ENCODE data around the gene MTAP.

- TF ChIP-seq CTCF (IDR thresholded peaks at IDR 0.05; ENCODE audit: insufficient read depth, low read length, poor library complexity, severe bottlenecking) (no peak), EZH2phosphoT487 (conservative IDR thresholded peaks at IDR 0.05; ENCODE audit: low read length) (no peak)
Measured at GRCh38 chr9:21848615-21849014, 46.2 kb downstream of the MTAP start.

Measured in SU-DHL-6 (cell line).